Spleen (tissue), 11 donors: ENCODE results near the gene PDZD2. TPM values are rescaled to one million over a fixed set of nuclear protein-coding genes. Genes with fewer than 3 reads are reported as not detected.

ENCODE experiments used
- DNase-seq: peaks from one replicate; pipeline ENCODE4 v3.0.0-alpha.2; 2020
- H3K27ac ChIP-seq, 8 donors: fragments of 200-600 bp; sonication (generic) in 7 of 8; 1 replicate in 4 of 8; 2 replicates in 4 of 8; pipeline versions ENCODE4 v1.5.0 to v1.8.0; 2016 to 2021; ENCODE audit warnings: inconsistent platforms in 4 of 8, mild to moderate bottlenecking in 4 of 8, moderate library complexity in 1 of 8
- H3K27me3 ChIP-seq, 7 donors: fragments of 200-600 bp; sonication (generic) in 6 of 7; replicated peaks in 1 of 7; 1 replicate in 4 of 7; 2 replicates in 3 of 7; pipeline versions ENCODE4 v1.5.0 to v1.8.0; 2016 to 2021; ENCODE audit warnings: inconsistent platforms in 3 of 7, mild to moderate bottlenecking in 1 of 7
- H3K36me3 ChIP-seq, 6 donors: fragments of 200-600 bp; sonication (generic) in 5 of 6; 1 replicate in 4 of 6; 2 replicates in 2 of 6; pipeline versions ENCODE4 v1.5.0 to v1.8.0; 2016 to 2021; ENCODE audit warnings: inconsistent platforms in 2 of 6
- H3K4me1 ChIP-seq, 6 donors: fragments of 200-600 bp; sonication (generic) in 5 of 6; 1 replicate in 3 of 6; 2 replicates in 3 of 6; pipeline versions ENCODE4 v1.5.0 to v1.8.0; 2016 to 2021; ENCODE audit warnings: inconsistent platforms in 3 of 6
- H3K4me3 ChIP-seq, 8 donors: fragments of 200-600 bp; sonication (generic) in 7 of 8; 1 replicate in 4 of 8; 2 replicates in 4 of 8; pipeline versions ENCODE4 v1.5.0 to v1.8.0; 2016 to 2021; ENCODE audit warnings: inconsistent platforms in 4 of 8, mild to moderate bottlenecking in 4 of 8, moderate library complexity in 2 of 8
- H3K9me3 ChIP-seq, 8 donors: fragments of 200-600 bp; sonication (generic) in 7 of 8; 1 replicate in 4 of 8; 2 replicates in 4 of 8; pipeline versions ENCODE4 v1.5.0 to v1.8.0; 2016 to 2021; ENCODE audit warnings: inconsistent platforms in 4 of 8
- POLR2A ChIP-seq, 3 donors: fragments of 450-650 bp; IDR thresholded peaks; one replicate each; pipeline ENCODE4 v1.5.1; 2017; ENCODE audit warnings: antibody characterized with exemption in 3 of 3, mild to moderate bottlenecking in 1 of 3
- POLR2AphosphoS5 ChIP-seq, 3 donors: sonication (generic); formaldehyde crosslinking; IDR thresholded peaks; one replicate each; pipeline ENCODE4 v1.5.1; 2017; ENCODE audit warnings: antibody characterized with exemption in 3 of 3
- WGBS, 5 donors: extraction: QIAGEN DNeasy Blood & Tissue Kit in 3 of 5; methylation state at CpG; one replicate each; pipeline versions ENCODE4 v1.1.5 to v1.1.7; 2013 to 2018; 5-methylcytosine and 5-hydroxymethylcytosine counted together
- intact Hi-C: fragments of 100-400 bp; cut with DNase I; formaldehyde crosslinking; loops from one replicate; pipeline ENCODE4 v1.15.0; 2023; ENCODE audit warnings: low total_unique reads
- polyA plus RNA-seq, 3 donors: library from polyadenylated mRNA; stranded (reverse); fragments of 200-250 nt; gene quantifications; one replicate each; pipeline ENCODE4 v1.2.1, GENCODE V29; 2013
- total RNA-seq, 7 donors: library from RNA; depleted of rRNA in 3 of 7; stranded (reverse); fragments of >200 nt in 3 of 7; fragmentation: NEBNext Ultra II Directional in 4 of 7; extraction: Animal tissue kit (Norgen Biotek cat#: 25700) in 4 of 7; gene quantifications; one replicate each; pipeline versions ENCODE4 v1.1.0 to v1.2.1, GENCODE V29; 2016 to 2021
- TF ChIP-seq, protein P1 (sequence below), 11 experiments: fragments of 200-600 bp in 7 of 11; fragments of 450-650 bp in 4 of 11; sonication (generic) in 4 of 11; IDR thresholded peaks in 8 of 11; conservative IDR thresholded peaks in 3 of 11; 1 replicate in 7 of 11; 2 replicates in 4 of 11; pipeline versions ENCODE4 v1.4.0 to v1.8.0; 2016 to 2021; ENCODE audit warnings: antibody characterized with exemption in 11 of 11, inconsistent platforms in 4 of 11, mild to moderate bottlenecking in 1 of 11
- donor health status: healthy with polysubstance abuse.
- donor health status: DM: no; HTN: no; CAD: no; lungs with moderate emphysema.
- donor health status: DM: no; HTN: no; CAD: no.
- donor health status: Bipolar disorder and iron deficiency.
- donor health status: healthy.
- donor health status: DM: no; HTN: no; CAD: no.
- donor health status: DM: yes; HTN: yes; CAD: no.

The PDZD2 gene
- total and polyA plus RNA-seq, 10 donors, result 0.09 to 4.7 (median 2.4) TPM

DNA sequence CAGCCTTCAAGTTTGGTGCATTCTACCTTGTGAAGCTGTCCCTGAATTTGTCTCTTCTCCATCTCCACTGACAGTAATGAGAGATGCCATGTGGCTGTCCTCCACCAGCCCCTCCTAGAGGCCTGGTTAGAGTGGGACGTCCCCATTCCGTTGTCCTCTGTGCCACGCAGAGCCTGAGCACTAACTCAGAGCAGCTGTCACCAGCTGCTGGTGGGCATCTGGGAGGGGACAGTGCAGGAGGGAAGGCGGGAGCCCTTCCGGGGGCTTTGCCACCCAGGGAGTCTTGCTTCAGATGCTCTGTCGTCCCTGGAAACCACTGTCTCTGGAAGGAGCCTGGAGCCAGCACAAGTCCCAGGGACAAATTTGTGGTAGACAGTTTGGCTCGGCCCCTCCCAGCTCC lies 78.6 kb downstream of the PDZD2 start:
- no peaks in the 10 kb centered on the region for H3K36me3 ChIP-seq
- no peak overlapping the region for H3K4me3 ChIP-seq
- DNase-seq, result no peak
- H3K27me3 ChIP-seq, result no peaks in the 10 kb centered on the region
- TF ChIP-seq, protein P1, sequence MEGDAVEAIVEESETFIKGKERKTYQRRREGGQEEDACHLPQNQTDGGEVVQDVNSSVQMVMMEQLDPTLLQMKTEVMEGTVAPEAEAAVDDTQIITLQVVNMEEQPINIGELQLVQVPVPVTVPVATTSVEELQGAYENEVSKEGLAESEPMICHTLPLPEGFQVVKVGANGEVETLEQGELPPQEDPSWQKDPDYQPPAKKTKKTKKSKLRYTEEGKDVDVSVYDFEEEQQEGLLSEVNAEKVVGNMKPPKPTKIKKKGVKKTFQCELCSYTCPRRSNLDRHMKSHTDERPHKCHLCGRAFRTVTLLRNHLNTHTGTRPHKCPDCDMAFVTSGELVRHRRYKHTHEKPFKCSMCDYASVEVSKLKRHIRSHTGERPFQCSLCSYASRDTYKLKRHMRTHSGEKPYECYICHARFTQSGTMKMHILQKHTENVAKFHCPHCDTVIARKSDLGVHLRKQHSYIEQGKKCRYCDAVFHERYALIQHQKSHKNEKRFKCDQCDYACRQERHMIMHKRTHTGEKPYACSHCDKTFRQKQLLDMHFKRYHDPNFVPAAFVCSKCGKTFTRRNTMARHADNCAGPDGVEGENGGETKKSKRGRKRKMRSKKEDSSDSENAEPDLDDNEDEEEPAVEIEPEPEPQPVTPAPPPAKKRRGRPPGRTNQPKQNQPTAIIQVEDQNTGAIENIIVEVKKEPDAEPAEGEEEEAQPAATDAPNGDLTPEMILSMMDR (IDR thresholded peaks at IDR 0.05 in 8 of 11, conservative IDR thresholded peaks at IDR 0.05 in 3 of 11), result no peak
- TF ChIP-seq POLR2A (IDR thresholded peaks at IDR 0.05) (no peak), POLR2AphosphoS5 (IDR thresholded peaks at IDR 0.05) (no peak)
- H3K27ac ChIP-seq, result no peak overlapping the region
- H3K4me1 ChIP-seq, result no peaks in the 10 kb centered on the region
- intact Hi-C loops, result no loop called here
- 65 to 82% (median 77%) methylated on average over 4 to 7 of the region's 7 CpGs for WGBS, 5 donors
- H3K9me3 ChIP-seq, result no peaks in the 10 kb centered on the region

DNA sequence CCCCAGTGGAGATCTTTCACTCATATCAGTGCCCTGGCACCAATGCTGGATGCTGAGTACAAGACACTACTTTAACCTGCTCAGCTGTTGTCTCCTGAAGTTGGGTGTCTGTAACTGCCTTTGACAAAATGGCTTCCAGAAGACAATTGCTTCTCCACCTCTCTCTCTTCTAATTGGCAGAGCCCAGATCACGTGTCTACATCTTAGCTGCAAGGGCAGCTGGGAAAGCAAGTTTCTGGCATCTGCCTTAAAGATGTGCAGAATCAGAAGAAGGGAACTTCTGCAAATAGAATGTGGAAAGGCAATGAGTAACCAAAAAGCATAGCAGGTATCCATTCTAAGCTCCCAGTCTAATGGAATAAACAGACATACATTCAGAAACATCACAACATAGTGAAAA lies 81.1 kb downstream of the PDZD2 start:
- TF ChIP-seq, protein P1 (IDR thresholded peaks at IDR 0.05 in 8 of 11, conservative IDR thresholded peaks at IDR 0.05 in 3 of 11), result no peak
- TF ChIP-seq POLR2A (IDR thresholded peaks at IDR 0.05) (no peak), POLR2AphosphoS5 (IDR thresholded peaks at IDR 0.05) (no peak)
- H3K36me3 ChIP-seq, result no peaks in the 10 kb centered on the region
- H3K9me3 ChIP-seq, result no peaks in the 10 kb centered on the region
- intact Hi-C loops, result no loop called here
- no peak overlapping the region for H3K4me3 ChIP-seq
- H3K4me1 ChIP-seq, result no peaks in the 10 kb centered on the region
- 78 to 94% (median 86%) methylated on average over 1 of the region's 1 CpG for WGBS, 5 donors
- no peak for DNase-seq
- H3K27ac ChIP-seq, result no peak overlapping the region
- no peaks in the 10 kb centered on the region for H3K27me3 ChIP-seq

DNA sequence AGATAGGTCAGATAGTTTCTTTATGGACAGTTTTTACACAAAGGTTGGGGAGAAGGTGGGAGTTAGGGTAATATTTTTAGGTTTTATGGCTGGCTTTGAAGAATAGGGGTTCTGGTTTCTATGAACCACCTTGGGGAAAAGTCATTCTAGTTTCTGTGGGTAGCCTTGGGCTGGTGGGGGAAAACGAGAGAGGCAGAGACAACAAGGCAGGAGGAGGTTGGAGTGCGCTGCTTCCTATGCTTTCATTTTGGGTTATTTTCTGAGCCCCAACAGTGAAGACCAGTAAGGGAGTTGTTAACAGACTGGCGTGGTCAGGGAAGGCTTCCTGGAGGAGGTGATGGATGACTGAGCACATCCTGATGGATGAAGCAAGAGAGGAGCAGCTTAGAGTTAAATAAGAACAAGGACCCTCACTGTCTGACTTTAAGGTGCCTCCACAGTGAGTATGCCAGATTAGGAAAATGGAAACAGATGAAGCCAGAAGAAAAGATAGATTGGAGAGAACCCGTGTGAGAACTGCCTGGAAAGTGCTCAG lies 81.9 kb downstream of the PDZD2 start:
- no peak overlapping the region for H3K27ac ChIP-seq
- TF ChIP-seq POLR2AphosphoS5 (IDR thresholded peaks at IDR 0.05), result no peak
- TF ChIP-seq, protein P1 (IDR thresholded peaks at IDR 0.05 in 8 of 11, conservative IDR thresholded peaks at IDR 0.05 in 3 of 11), result no peak
- no peak for TF ChIP-seq POLR2A (IDR thresholded peaks at IDR 0.05)
- H3K9me3 ChIP-seq, result no peaks in the 10 kb centered on the region
- no peaks in the 10 kb centered on the region for H3K36me3 ChIP-seq
- no peaks in the 10 kb centered on the region for H3K27me3 ChIP-seq
- DNase-seq, result no peak
- intact Hi-C loops, result no loop called here
- no peak overlapping the region for H3K4me3 ChIP-seq
- H3K4me1 ChIP-seq, result no peaks in the 10 kb centered on the region
- WGBS, 5 donors, result 78 to 93% (median 85%) methylated on average over 4 of the region's 4 CpGs

DNA sequence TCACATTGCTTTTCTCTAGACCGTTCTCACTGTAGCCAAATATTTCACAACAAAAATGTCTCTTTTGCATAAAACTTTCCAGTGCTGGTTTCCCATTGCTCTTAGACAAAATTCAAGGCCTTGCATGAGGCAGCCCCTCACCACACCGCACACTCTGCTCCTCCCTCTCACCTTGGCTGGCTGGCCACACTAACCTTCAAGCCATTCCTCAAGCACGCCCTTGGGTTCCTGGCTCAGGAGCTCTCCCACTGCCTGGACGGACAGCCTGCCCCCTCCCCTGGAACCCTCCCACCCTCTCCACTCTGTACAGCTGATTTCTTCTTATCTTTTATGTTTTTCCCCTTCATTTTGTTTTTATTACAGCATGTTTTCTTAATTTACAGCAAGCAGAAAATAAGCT lies 83.2 kb downstream of the PDZD2 start:
- 70 to 86% (median 75%) methylated on average over 4 of the region's 4 CpGs for WGBS, 5 donors
- no peak overlapping the region for H3K27ac ChIP-seq
- H3K4me3 ChIP-seq, result no peak overlapping the region
- no peaks in the 10 kb centered on the region for H3K36me3 ChIP-seq
- DNase-seq, result no peak
- intact Hi-C loops, result no loop called here
- H3K4me1 ChIP-seq, result no peaks in the 10 kb centered on the region
- H3K9me3 ChIP-seq, result no peaks in the 10 kb centered on the region
- no peaks in the 10 kb centered on the region for H3K27me3 ChIP-seq
- TF ChIP-seq, protein P1 (IDR thresholded peaks at IDR 0.05 in 8 of 11, conservative IDR thresholded peaks at IDR 0.05 in 3 of 11), result no peak
- TF ChIP-seq POLR2A (IDR thresholded peaks at IDR 0.05) (no peak), POLR2AphosphoS5 (IDR thresholded peaks at IDR 0.05) (no peak)
